HEK293 (cell line): ENCODE data around the gene NELFB.

Source experiments
- CTCF ChIA-PET: fragments of 350-600 bp; formaldehyde crosslinking; extraction: SDS; loops from one replicate; lab custom pipeline; 2021; ENCODE audit warnings: antibody characterized with exemption; lab: Yijun Ruan, JAX
- POLR2A ChIA-PET: fragments of 300-600 bp; formaldehyde crosslinking; extraction: SDS; loops from one replicate; lab custom pipeline; 2020; ENCODE audit warnings: antibody characterized with exemption, inconsistent platforms; lab: Yijun Ruan, JAX
- H3K27ac ChIP-seq: fragments of 200-500 bp; sonication (Bioruptor generic); 2 replicates; pipeline ENCODE4 v1.5.1; 2014; ENCODE audit warnings: low read depth, low read length, control low read depth, inconsistent platforms; ENCODE audit errors: extremely low read depth
- H3K36me3 ChIP-seq, 2 experiments: fragments of 200-500 bp in 1 of 2; sonication (Bioruptor generic) in 1 of 2; 1 replicate in 1 of 2; 2 replicates in 1 of 2; pipeline ENCODE4 v1.5.1; 2014 to 2017; ENCODE audit warnings: inconsistent platforms in 2 of 2, low read length in 2 of 2; ENCODE audit not compliant: control insufficient read depth in 2 of 2, insufficient read depth in 1 of 2
- H3K4me1 ChIP-seq: fragments of 200-500 bp; sonication (Bioruptor generic); 2 replicates; pipeline ENCODE4 v1.5.1; 2014; ENCODE audit warnings: mild to moderate bottlenecking, low read length, inconsistent platforms; ENCODE audit not compliant: control insufficient read depth, insufficient read depth
- H3K4me3 ChIP-seq: 2 replicates; pipeline ENCODE4 v1.5.1; 2011; ENCODE audit warnings: low read depth, mild to moderate bottlenecking, control low read depth, low read length, moderate library complexity
- H3K9me3 ChIP-seq: fragments of 200-500 bp; sonication (Bioruptor generic); 2 replicates; pipeline ENCODE4 v1.5.1; 2014; ENCODE audit warnings: low read depth, low read length, inconsistent platforms; ENCODE audit not compliant: control insufficient read depth, insufficient read depth
- EGR2 ChIP-seq: fragments of 450-650 bp; formaldehyde crosslinking; IDR thresholded peaks from 2 replicates; pipeline ENCODE4 v1.5.1; 2016; ENCODE audit warnings: low read depth, missing biosample characterization, missing genetic modification characterization
- FEZF1 ChIP-seq: fragments of 450-650 bp; formaldehyde crosslinking; IDR thresholded peaks from 2 replicates; pipeline ENCODE4 v1.5.1; 2016; ENCODE audit warnings: missing biosample characterization, missing genetic modification characterization
- KLF1 ChIP-seq: fragments of 450-650 bp; formaldehyde crosslinking; IDR thresholded peaks from 2 replicates; pipeline ENCODE4 v1.5.1; 2016; ENCODE audit warnings: missing biosample characterization, missing genetic modification characterization
- KLF17 ChIP-seq: fragments of 450-650 bp; formaldehyde crosslinking; IDR thresholded peaks from 2 replicates; pipeline ENCODE4 v1.5.1; 2016; ENCODE audit warnings: missing biosample characterization, missing genetic modification characterization
- MZF1 ChIP-seq: fragments of 450-650 bp; formaldehyde crosslinking; IDR thresholded peaks from 2 replicates; pipeline ENCODE4 v1.5.1; 2017; ENCODE audit warnings: missing biosample characterization, missing genetic modification characterization, borderline replicate concordance
- OSR2 ChIP-seq: fragments of 450-650 bp; formaldehyde crosslinking; IDR thresholded peaks from 2 replicates; pipeline ENCODE4 v1.5.1; 2016; ENCODE audit warnings: missing biosample characterization, missing genetic modification characterization
- PRDM1 ChIP-seq: fragments of 450-650 bp; formaldehyde crosslinking; IDR thresholded peaks from 2 replicates; pipeline ENCODE4; 2016; ENCODE audit warnings: missing biosample characterization, missing genetic modification characterization
- SP3 ChIP-seq: fragments of 450-650 bp; formaldehyde crosslinking; IDR thresholded peaks from 2 replicates; pipeline ENCODE4 v1.5.1; 2016; ENCODE audit warnings: missing biosample characterization, missing genetic modification characterization
- YY1 ChIP-seq: fragments of 450-650 bp; formaldehyde crosslinking; IDR thresholded peaks from 2 replicates; pipeline ENCODE4 v1.5.1; 2018; ENCODE audit warnings: missing biosample characterization, missing genetic modification characterization
- ZBTB11 ChIP-seq: fragments of 450-650 bp; formaldehyde crosslinking; conservative IDR thresholded peaks from 2 replicates; pipeline ENCODE4 v1.5.1; 2016; ENCODE audit warnings: low read depth, missing biosample characterization, missing genetic modification characterization
- ZBTB44 ChIP-seq: fragments of 450-650 bp; IDR thresholded peaks from 2 replicates; pipeline ENCODE4 v1.5.1; 2018; ENCODE audit warnings: missing biosample characterization, mild to moderate bottlenecking, missing genetic modification characterization
- ZBTB8A ChIP-seq: fragments of 450-650 bp; formaldehyde crosslinking; IDR thresholded peaks from 2 replicates; pipeline ENCODE4 v1.5.1; 2016; ENCODE audit warnings: missing biosample characterization, missing genetic modification characterization
- ZFHX2 ChIP-seq: fragments of 450-650 bp; formaldehyde crosslinking; conservative IDR thresholded peaks from 2 replicates; pipeline ENCODE4 v1.5.1; 2016; ENCODE audit warnings: missing biosample characterization, missing genetic modification characterization
- ZNF132 ChIP-seq: fragments of 450-650 bp; formaldehyde crosslinking; IDR thresholded peaks from 2 replicates; pipeline ENCODE4 v1.5.1; 2017; ENCODE audit warnings: missing biosample characterization, missing genetic modification characterization, borderline replicate concordance
- ZNF16 ChIP-seq: fragments of 450-650 bp; formaldehyde crosslinking; IDR thresholded peaks from 2 replicates; pipeline ENCODE4 v1.5.1; 2016; ENCODE audit warnings: low read depth, missing biosample characterization, missing genetic modification characterization
- ZNF311 ChIP-seq: fragments of 450-650 bp; formaldehyde crosslinking; IDR thresholded peaks from 2 replicates; pipeline ENCODE4 v1.5.1; 2017; ENCODE audit warnings: missing biosample characterization, missing genetic modification characterization, borderline replicate concordance
- ZNF341 ChIP-seq: fragments of 450-650 bp; formaldehyde crosslinking; IDR thresholded peaks from 2 replicates; pipeline ENCODE4; 2016; ENCODE audit warnings: low read depth, missing biosample characterization, missing genetic modification characterization
- ZNF394 ChIP-seq: fragments of 450-650 bp; formaldehyde crosslinking; IDR thresholded peaks from 2 replicates; pipeline ENCODE4 v1.5.1; 2016; ENCODE audit warnings: missing biosample characterization, missing genetic modification characterization, mild to moderate bottlenecking, moderate library complexity, borderline replicate concordance
- ZNF423 ChIP-seq: fragments of 450-650 bp; formaldehyde crosslinking; IDR thresholded peaks from 2 replicates; pipeline ENCODE4 v1.5.1; 2016; ENCODE audit warnings: missing biosample characterization, missing genetic modification characterization
- ZNF426 ChIP-seq: fragments of 450-650 bp; formaldehyde crosslinking; IDR thresholded peaks from 2 replicates; pipeline ENCODE4 v1.5.1; 2017; ENCODE audit warnings: missing biosample characterization, missing genetic modification characterization, mild to moderate bottlenecking, inconsistent platforms, moderate library complexity
- ZNF449 ChIP-seq: fragments of 450-650 bp; formaldehyde crosslinking; IDR thresholded peaks from 2 replicates; pipeline ENCODE4 v1.5.1; 2017; ENCODE audit warnings: missing biosample characterization, mild to moderate bottlenecking, missing genetic modification characterization, moderate library complexity
- ZNF558 ChIP-seq: fragments of 450-650 bp; formaldehyde crosslinking; IDR thresholded peaks from 2 replicates; pipeline ENCODE4 v1.5.1; 2016; ENCODE audit warnings: missing biosample characterization, missing genetic modification characterization
- ZNF596 ChIP-seq: fragments of 450-650 bp; IDR thresholded peaks from 2 replicates; pipeline ENCODE4 v1.5.0; 2018; ENCODE audit warnings: missing biosample characterization, mild to moderate bottlenecking, missing genetic modification characterization, moderate library complexity
- ZNF600 ChIP-seq: fragments of 450-650 bp; formaldehyde crosslinking; IDR thresholded peaks from 2 replicates; pipeline ENCODE4 v1.5.1; 2016; ENCODE audit warnings: missing biosample characterization, missing genetic modification characterization
- ZNF660 ChIP-seq: fragments of 450-650 bp; IDR thresholded peaks from 2 replicates; pipeline ENCODE4 v1.5.1; 2018; ENCODE audit warnings: missing biosample characterization, mild to moderate bottlenecking, missing genetic modification characterization
- ZSCAN5A ChIP-seq: fragments of 450-650 bp; formaldehyde crosslinking; IDR thresholded peaks from 2 replicates; pipeline ENCODE4 v1.5.1; 2016; ENCODE audit warnings: missing biosample characterization, missing genetic modification characterization

NELFB gene

GRCh38 chr9:137217276-137218211 is 37.6 kb upstream of the NELFB start (continued):
- 0 out of 2 replicates have a peak, but pooled peaks have one; percentile 34 for TF ChIP-seq ZNF449 (tag by site-specific recombination)
- peak; percentile 43; the same call in 1 of the 2 replicates for TF ChIP-seq ZBTB11 (tag by site-specific recombination)
- TF ChIP-seq ZNF394 (tag by site-specific recombination), result no peak
- TF ChIP-seq ZFHX2 (tag by site-specific recombination), result peak; percentile 45
- no peak for TF ChIP-seq YY1 (tag by site-specific recombination)
- no peak for TF ChIP-seq PRDM1 (tag by site-specific recombination)
- peak; percentile 91 for TF ChIP-seq ZNF600 (tag by site-specific recombination)
- TF ChIP-seq ZNF596 (tag by site-specific recombination), result no peak
- peak; percentile 25; the same call in 1 of the 2 replicates for TF ChIP-seq ZNF341 (tag by site-specific recombination)
- TF ChIP-seq KLF1 (tag by site-specific recombination), result peak; percentile 89
- peak; percentile 82 for TF ChIP-seq SP3 (tag by site-specific recombination)
- peak; percentile 47; the same call in 1 of the 2 replicates for TF ChIP-seq EGR2 (tag by site-specific recombination)
- no peak for TF ChIP-seq ZNF16
- 0 out of 2 replicates have a peak, but pooled peaks have one; percentile 10 for TF ChIP-seq ZNF660 (tag by site-specific recombination)
- no peak for TF ChIP-seq ZNF311 (tag by site-specific recombination)
- no peak for TF ChIP-seq FEZF1 (tag by site-specific recombination)
- no peak for TF ChIP-seq ZNF426 (tag by site-specific recombination)
- TF ChIP-seq MZF1 (tag by site-specific recombination), result no peak
- TF ChIP-seq ZNF558 (tag by site-specific recombination), result no peak

GRCh38 chr9:137218212-137218753 is 36.8 kb upstream of the NELFB start:
- Histone ChIP-seq H3K9me3 (no peaks in the 10 kb centered on the region), H3K27ac (no peak overlapping the region), H3K4me3 (no peak overlapping the region), H3K36me3 (peaks cover 0 to 62% of the 10 kb centered on the region in 2 experiments; a peak in 1 of 3 replicates), H3K4me1 (peaks cover 4% of the 10 kb centered on the region)
- CTCF ChIA-PET, result interaction anchor here (0.8 to 1.1 kb wide), 3 partner anchors 9 to 189 kb away, joined by 3 to 4 read pairs (median 4); partner anchors contain the start of gene RNF224
- POLR2A ChIA-PET, result interaction anchor here (0.6 to 17.2 kb wide), 6 partner anchors 10 to 132 kb away, joined by 3 to 304 read pairs (median 6); partner anchors contain the start of genes MAN1B1, NDOR1, TMEM203 and TPRN
- TF ChIP-seq ZNF423 (tag by site-specific recombination) (no peak), OSR2 (tag by site-specific recombination) (no peak), ZBTB8A (tag by site-specific recombination) (no peak), ZNF132 (tag by site-specific recombination) (no peak), ZSCAN5A (no peak), KLF17 (tag by site-specific recombination) (no peak), ZBTB44 (tag by site-specific recombination) (no peak)
